MCF 10A (cell line): ENCODE measurements around the gene PSORS1C1. TPM values are rescaled to one million over a fixed set of nuclear protein-coding genes. Genes with fewer than 3 reads are reported as not detected.

ENCODE experiments used
- BruUV-seq: library from RNA; stranded (reverse); fragments of 400-500 nt; replicated peaks from 2 replicates; lab custom pipeline; 2021; lab: Mats Ljungman, UMichigan
- CTCF ChIA-PET: fragments of 300-600 bp; sonication (Branson Sonifier 250); formaldehyde crosslinking; extraction: SDS; loops from one replicate; lab custom pipeline; 2021; ENCODE audit warnings: antibody characterized with exemption, inconsistent platforms; lab: Yijun Ruan, JAX
- POLR2A ChIA-PET: fragments of 300-600, 350-650 bp; sonication (Branson Sonifier 250); formaldehyde crosslinking; extraction: SDS; loops from one replicate; lab custom pipeline; 2020; ENCODE audit warnings: antibody characterized with exemption, inconsistent platforms; lab: Yijun Ruan, JAX
- DNase-seq: peaks from one replicate; pipeline ENCODE4 v3.0.0-alpha.2; 2018; ENCODE audit not compliant: unreplicated experiment
- H3K27ac Mint-ChIP-seq: one replicate; pipeline ENCODE4 v1.8.0; 2022; ENCODE audit warnings: mild to moderate bottlenecking, low read depth, mixed read lengths; ENCODE audit not compliant: unreplicated experiment
- H3K27me3 Mint-ChIP-seq: one replicate; pipeline ENCODE4 v1.8.0; 2022; ENCODE audit warnings: mixed read lengths; ENCODE audit not compliant: insufficient read depth, unreplicated experiment
- H3K36me3 Mint-ChIP-seq: one replicate; pipeline ENCODE4 v1.8.0; 2022; ENCODE audit warnings: mild to moderate bottlenecking, moderate library complexity, mixed read lengths; ENCODE audit not compliant: insufficient read depth, unreplicated experiment
- H3K4me1 Mint-ChIP-seq: one replicate; pipeline ENCODE4 v1.8.0; 2022; ENCODE audit warnings: mixed read lengths; ENCODE audit not compliant: insufficient read depth, unreplicated experiment
- H3K4me3 Mint-ChIP-seq: one replicate; pipeline ENCODE4 v1.8.0; 2022; ENCODE audit warnings: mild to moderate bottlenecking, moderate library complexity, mixed read lengths; ENCODE audit not compliant: unreplicated experiment
- H3K9me3 Mint-ChIP-seq: one replicate; pipeline ENCODE4 v1.8.0; 2022; ENCODE audit warnings: mixed read lengths; ENCODE audit not compliant: unreplicated experiment
- CTCF ChIP-seq: fragments of 200-600 bp; IDR thresholded peaks from one replicate; pipeline ENCODE4 v1.8.0; 2022; ENCODE audit warnings: antibody characterized with exemption, mild to moderate bottlenecking; ENCODE audit not compliant: unreplicated experiment
- intact Hi-C: fragments of 100-400 bp; cut with micrococcal nuclease; formaldehyde crosslinking; loops from 2 replicates; pipeline ENCODE4 v1.14.1; 2022
- total RNA-seq: library from RNA; stranded (reverse); gene quantifications from 2 replicates; pipeline ENCODE4 v1.2.3, GENCODE V29; 2022

Gene PSORS1C1
- total RNA-seq, 1 experiment from 2014 or later, result 7.7 TPM

- Mint-ChIP-seq H3K36me3 (peaks cover 18% of the 10 kb centered on the region), H3K27me3 (no peaks in the 10 kb centered on the region), H3K27ac (peak overlapping the region; percentile 55), H3K4me1 (peaks cover 47% of the 10 kb centered on the region), H3K4me3 (no peak overlapping the region), H3K9me3 (no peaks in the 10 kb centered on the region)
- POLR2A ChIA-PET, result interaction anchor here (0.7 to 5.1 kb wide), 6 partner anchors 11 to 801 kb away, joined by 3 to 60 read pairs (median 4); partner anchors contain the start of genes IER3 and PSORS1C1
- DNase-seq, result no peak
- CTCF ChIA-PET, result interaction anchor here (0.6 to 4.5 kb wide), 13 partner anchors 9 to 317 kb away, joined by 3 to 43 read pairs (median 4); partner anchors contain the start of gene PSORS1C1
- BruUV-seq, result TSS peak; percentile 11
- TF ChIP-seq CTCF, result no peak
- intact Hi-C loops, result loop anchor here (5.0 kb wide), 1 partner anchor 39 kb away; no protein-coding TSS in a partner anchor
These were observed 12.0 kb downstream of the PSORS1C1 start for GRCh38 chr6:31126396-31127175.

GRCh38 chr6:31128093-31128676, 13.6 kb downstream of the PSORS1C1 start:
- POLR2A ChIA-PET, result interaction anchor here (1.2 to 5.1 kb wide), 2 partner anchors 13 kb away, joined by 4 to 60 read pairs; partner anchors contain the start of gene PSORS1C1

GRCh38 chr6:31129130-31129529, 14.5 kb downstream of the PSORS1C1 start:
- ChIA-PET CTCF (interaction anchor here (0.5 to 3.4 kb wide), 27 partner anchors 10 to 292 kb away, joined by 3 to 15 read pairs (median 3); partner anchors contain the start of genes PSORS1C2 and TCF19), POLR2A (interaction anchor here (1.2 kb wide), 1 partner anchor 14 kb away, joined by 4 read pairs; the partner anchor contains the start of gene PSORS1C1)
- Mint-ChIP-seq H3K36me3 (peaks cover 18% of the 10 kb centered on the region), H3K27me3 (no peaks in the 10 kb centered on the region), H3K4me1 (peaks cover 29% of the 10 kb centered on the region), H3K4me3 (no peak overlapping the region), H3K9me3 (no peaks in the 10 kb centered on the region), H3K27ac (no peak overlapping the region)
- intact Hi-C loops, result loop anchor here (5.0 kb wide), 1 partner anchor 42 kb away; no protein-coding TSS in a partner anchor
- no peak for DNase-seq
- no peak for TF ChIP-seq CTCF
- no TSS peak for BruUV-seq

More at GRCh38 chr6:31128093-31128676, 13.6 kb downstream of the PSORS1C1 start:
- Mint-ChIP-seq H3K4me3 (no peak overlapping the region), H3K27me3 (no peaks in the 10 kb centered on the region), H3K4me1 (peaks cover 38% of the 10 kb centered on the region), H3K36me3 (peaks cover 18% of the 10 kb centered on the region), H3K9me3 (no peaks in the 10 kb centered on the region), H3K27ac (peak overlapping the region; percentile 82)
- intact Hi-C loops, result loop anchor here (5.0 kb wide), 1 partner anchor 41 kb away; no protein-coding TSS in a partner anchor
- CTCF ChIA-PET, result interaction anchor here (0.6 to 4.5 kb wide), 27 partner anchors 9 to 271 kb away, joined by 3 to 43 read pairs (median 3); partner anchors contain the start of gene PSORS1C2
- peak; percentile 72 for DNase-seq
- TF ChIP-seq CTCF, result peak; percentile 88
- no TSS peak for BruUV-seq

- CTCF ChIA-PET, result interaction anchor here (0.6 to 3.4 kb wide), 9 partner anchors 8 to 1715 kb away, joined by 3 to 15 read pairs (median 5); partner anchors contain the start of gene PSORS1C2
- Mint-ChIP-seq H3K4me3 (no peak overlapping the region), H3K36me3 (peaks cover 12% of the 10 kb centered on the region), H3K9me3 (no peaks in the 10 kb centered on the region), H3K4me1 (peaks cover 18% of the 10 kb centered on the region), H3K27me3 (no peaks in the 10 kb centered on the region), H3K27ac (no peak overlapping the region)
- TF ChIP-seq CTCF, result no peak
- intact Hi-C loops, result no loop called here
- POLR2A ChIA-PET, result no interaction called here
- BruUV-seq, result no TSS peak
- no peak for DNase-seq
These were observed 16.2 kb downstream of the PSORS1C1 start for GRCh38 chr6:31130751-31131150.
